Upper lobe of left lung (tissue), 4 donors: ENCODE data around the gene LBX1.

ENCODE experiments used
- CTCF ChIP-seq, 6 experiments: fragments of 450-650 bp in 4 of 6; fragments of 200-600 bp in 2 of 6; sonication (generic) in 2 of 6; IDR thresholded peaks; one replicate each; pipeline ENCODE4 v1.5.1; 2016 to 2019; ENCODE audit warnings: antibody characterized with exemption in 6 of 6
- EP300 ChIP-seq, 4 donors: sonication (generic); formaldehyde crosslinking; IDR thresholded peaks; one replicate each; pipeline ENCODE4 v1.5.1; 2017; ENCODE audit warnings: antibody characterized with exemption in 4 of 4, control low read depth in 2 of 4
- POLR2A ChIP-seq, 4 donors: fragments of 450-650 bp; IDR thresholded peaks; one replicate each; pipeline ENCODE4 v1.5.1; 2016 to 2017; ENCODE audit warnings: antibody characterized with exemption in 4 of 4, mild to moderate bottlenecking in 2 of 4

GRCh38 chr10:101256387-101256786 lies 27.1 kb upstream of the LBX1 start:
- TF ChIP-seq CTCF (IDR thresholded peaks at IDR 0.05), result no peak
- no peak for TF ChIP-seq EP300 (IDR thresholded peaks at IDR 0.05)
- no peak for TF ChIP-seq POLR2A (IDR thresholded peaks at IDR 0.05)
